ENCODE data around the gene BABAM2. TPM values are rescaled to one million over a fixed set of nuclear protein-coding genes. Genes with fewer than 3 reads are reported as not detected.
A peak's percentile ranks its signal among the peaks of the same experiment; 100 is the strongest.
"Not testable (repeated sequence)": the region's sequence is repeated elsewhere in the genome, so short reads cannot be mapped to it uniquely, and the experiment has no call there.

The BABAM2 gene
- total RNA-seq, 4 donors from 2014 or later, result 35.5 to 44.9 (median 39.9) TPM

DNA sequence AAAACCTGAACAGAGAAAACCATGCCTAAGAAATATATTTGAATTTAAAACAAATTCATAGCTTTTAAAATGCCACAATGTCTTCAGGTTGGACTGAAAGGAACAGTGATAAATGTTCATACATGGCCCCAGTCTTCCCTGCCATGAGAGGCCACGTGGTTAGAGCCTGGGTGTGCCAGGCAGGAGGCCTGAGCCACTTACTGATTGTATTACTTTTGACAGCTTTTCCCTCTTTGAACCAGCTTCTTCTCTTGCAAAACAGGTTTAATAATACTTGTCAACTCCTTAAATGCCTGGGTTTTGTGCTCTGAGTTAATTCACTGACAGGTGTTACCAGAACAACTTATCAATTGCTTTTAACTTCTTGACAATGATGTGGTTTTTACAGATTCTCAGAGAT, 27.4 kb upstream of the BABAM2 start:
- Histone ChIP-seq H3K4me1 (peaks cover 0 to 17% (median 13%) of the 10 kb centered on the region in 4 donors), H3K27ac (replicated peaks in 1 of 4) (peak overlapping the region in 1 of 4 donors; percentile 29), H3K36me3 (no peaks in the 10 kb centered on the region), H3K27me3 (no peaks in the 10 kb centered on the region), H3K4me3 (no peak overlapping the region), H3K9me3 (no peaks in the 10 kb centered on the region)
- TF ChIP-seq EP300 (IDR thresholded peaks at IDR 0.05) (no peak), POLR2AphosphoS5 (IDR thresholded peaks at IDR 0.05) (no peak), POLR2A (IDR thresholded peaks at IDR 0.05; ENCODE audit: low read depth) (no peak)
- TF ChIP-seq, protein P1, sequence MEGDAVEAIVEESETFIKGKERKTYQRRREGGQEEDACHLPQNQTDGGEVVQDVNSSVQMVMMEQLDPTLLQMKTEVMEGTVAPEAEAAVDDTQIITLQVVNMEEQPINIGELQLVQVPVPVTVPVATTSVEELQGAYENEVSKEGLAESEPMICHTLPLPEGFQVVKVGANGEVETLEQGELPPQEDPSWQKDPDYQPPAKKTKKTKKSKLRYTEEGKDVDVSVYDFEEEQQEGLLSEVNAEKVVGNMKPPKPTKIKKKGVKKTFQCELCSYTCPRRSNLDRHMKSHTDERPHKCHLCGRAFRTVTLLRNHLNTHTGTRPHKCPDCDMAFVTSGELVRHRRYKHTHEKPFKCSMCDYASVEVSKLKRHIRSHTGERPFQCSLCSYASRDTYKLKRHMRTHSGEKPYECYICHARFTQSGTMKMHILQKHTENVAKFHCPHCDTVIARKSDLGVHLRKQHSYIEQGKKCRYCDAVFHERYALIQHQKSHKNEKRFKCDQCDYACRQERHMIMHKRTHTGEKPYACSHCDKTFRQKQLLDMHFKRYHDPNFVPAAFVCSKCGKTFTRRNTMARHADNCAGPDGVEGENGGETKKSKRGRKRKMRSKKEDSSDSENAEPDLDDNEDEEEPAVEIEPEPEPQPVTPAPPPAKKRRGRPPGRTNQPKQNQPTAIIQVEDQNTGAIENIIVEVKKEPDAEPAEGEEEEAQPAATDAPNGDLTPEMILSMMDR (IDR thresholded peaks at IDR 0.05), result no peak
- intact Hi-C loops (cut with DNase I), result no loop called here
- 71% methylated on average over 1 of the region's 1 CpG for WGBS
- no peak for DNase-seq (ENCODE audit: extremely low spot score)

DNA sequence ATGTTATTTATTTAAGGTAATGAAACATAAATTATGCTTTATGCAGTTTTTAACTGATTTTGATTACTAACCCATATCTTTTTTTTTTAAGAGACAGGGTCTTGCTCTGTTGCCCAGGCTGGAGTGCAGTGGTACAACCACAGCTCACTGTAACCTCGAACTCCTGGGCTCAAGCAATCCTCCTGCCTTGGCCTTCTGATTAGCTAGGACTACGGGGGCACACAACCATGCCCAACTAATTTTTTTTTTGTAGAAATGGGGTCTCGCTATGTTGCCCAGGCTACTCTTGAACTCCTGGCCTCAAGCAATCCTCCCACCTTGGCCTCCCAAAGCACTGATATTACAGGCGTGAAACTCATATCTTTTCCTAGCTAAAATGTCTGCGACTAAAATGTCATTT, 26.6 kb upstream of the BABAM2 start:
- not testable (repeated sequence) for H3K27me3 ChIP-seq; DNase-seq (ENCODE audit: extremely low spot score)
- WGBS, result 80% methylated on average over 5 of the region's 5 CpGs

DNA sequence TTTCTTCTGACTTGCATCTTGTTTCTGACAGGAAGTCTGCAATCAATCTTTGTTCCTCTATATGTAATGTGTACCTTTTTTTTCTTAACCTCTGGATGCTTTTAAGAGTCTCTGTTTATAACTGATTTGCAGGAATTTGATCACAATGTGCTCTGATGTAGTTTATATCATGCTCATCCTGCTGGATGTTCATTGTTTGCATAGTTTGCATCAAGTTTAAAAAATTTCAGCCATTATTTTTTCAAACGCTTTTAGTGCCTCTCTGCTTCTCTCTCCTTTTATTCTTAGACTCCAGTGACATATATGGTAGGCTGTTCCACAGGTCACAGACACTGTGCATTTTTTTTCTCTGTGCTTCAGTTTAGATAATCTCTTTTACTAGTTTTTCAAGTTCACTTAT, 24.3 kb upstream of the BABAM2 start:
- H3K27ac ChIP-seq (replicated peaks in 1 of 4), result peak overlapping the region in 1 of 4 donors; percentile 1
- H3K4me1 ChIP-seq, result peaks cover 0 to 13% (median 9%) of the 10 kb centered on the region in 4 donors
- H3K27me3 ChIP-seq, result no peaks in the 10 kb centered on the region
- no peak for DNase-seq (ENCODE audit: extremely low spot score)
- TF ChIP-seq EP300 (IDR thresholded peaks at IDR 0.05), result no peak
- no peak for TF ChIP-seq POLR2A (IDR thresholded peaks at IDR 0.05; ENCODE audit: low read depth)
- no peak for TF ChIP-seq POLR2AphosphoS5 (IDR thresholded peaks at IDR 0.05)
- TF ChIP-seq, protein P1 (IDR thresholded peaks at IDR 0.05), result no peak
- H3K4me3 ChIP-seq, result no peak overlapping the region
- intact Hi-C loops (cut with DNase I), result no loop called here
- no peaks in the 10 kb centered on the region for H3K9me3 ChIP-seq
- H3K36me3 ChIP-seq, result no peaks in the 10 kb centered on the region
- WGBS, result 50% methylated on average over 1 of the region's 1 CpG

More for the DNA sequence above, 26.6 kb upstream of the BABAM2 start:
- H3K36me3 ChIP-seq; H3K9me3 ChIP-seq; H3K27ac ChIP-seq (replicated peaks in 1 of 4); intact Hi-C loops (cut with DNase I); H3K4me3 ChIP-seq: not testable (repeated sequence)
- H3K4me1 ChIP-seq, result peaks cover 0 to 17% (median 13%) of the 10 kb centered on the region in 4 donors

DNA sequence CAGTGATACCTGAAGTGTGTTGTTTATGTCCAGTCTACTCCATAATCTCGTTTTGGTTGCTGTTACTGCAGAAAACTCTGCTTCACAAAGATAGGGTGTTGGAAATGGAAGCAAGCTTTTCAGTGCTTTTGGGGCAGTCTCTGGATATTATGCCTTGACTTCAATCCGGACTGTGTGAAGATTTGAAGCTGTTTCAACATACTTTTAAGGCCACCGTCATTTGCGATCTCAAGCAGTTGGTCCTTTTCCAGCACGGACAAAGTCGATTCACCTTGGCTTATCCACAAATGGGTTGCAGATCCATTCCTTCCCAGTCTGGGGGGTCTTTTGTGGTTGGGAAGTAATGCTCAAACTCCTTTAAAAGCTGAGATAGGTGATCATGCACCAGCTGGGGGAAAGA, 20.8 kb upstream of the BABAM2 start:
- H3K4me3 ChIP-seq, result no peak overlapping the region
- H3K9me3 ChIP-seq, result no peaks in the 10 kb centered on the region
- no peaks in the 10 kb centered on the region for H3K36me3 ChIP-seq
- intact Hi-C loops (cut with DNase I), result no loop called here
- H3K27me3 ChIP-seq, result no peaks in the 10 kb centered on the region
- TF ChIP-seq POLR2AphosphoS5 (IDR thresholded peaks at IDR 0.05) (no peak), POLR2A (IDR thresholded peaks at IDR 0.05; ENCODE audit: low read depth) (no peak), EP300 (IDR thresholded peaks at IDR 0.05) (no peak)
- TF ChIP-seq, protein P1 (IDR thresholded peaks at IDR 0.05), result no peak
- no peak overlapping the region for H3K27ac ChIP-seq (replicated peaks in 1 of 4)
- 91% methylated on average over 6 of the region's 6 CpGs for WGBS
- DNase-seq (ENCODE audit: extremely low spot score), result no peak
- peaks cover 0 to 13% (median 9%) of the 10 kb centered on the region in 4 donors for H3K4me1 ChIP-seq

DNA sequence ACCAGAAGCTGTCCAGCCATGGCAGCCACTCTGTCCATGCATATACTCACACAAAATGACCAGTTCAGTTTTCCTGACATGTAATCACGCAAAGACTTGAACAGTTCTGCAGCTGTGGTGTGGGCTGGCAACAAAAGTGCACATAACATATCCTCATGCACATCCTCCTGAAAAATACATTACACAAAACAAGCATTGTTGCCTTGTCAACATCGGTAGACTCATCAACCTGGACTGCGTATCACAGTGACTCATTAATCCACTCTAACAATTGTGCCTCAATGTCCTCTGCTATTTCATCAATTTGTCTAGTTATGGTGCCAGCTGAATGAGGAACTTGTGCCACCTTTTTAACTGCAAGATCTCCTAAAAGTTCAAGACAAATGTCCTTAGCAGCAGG, 19.8 kb upstream of the BABAM2 start:
- H3K27me3 ChIP-seq, result no peaks in the 10 kb centered on the region
- no peak overlapping the region for H3K27ac ChIP-seq (replicated peaks in 1 of 4)
- intact Hi-C loops (cut with DNase I), result no loop called here

More for the DNA sequence above, 19.8 kb upstream of the BABAM2 start:
- 97% methylated on average over 3 of the region's 3 CpGs for whole genome bisulfite sequencing
- Histone ChIP-seq H3K4me1 (peaks cover 0 to 12% (median 9%) of the 10 kb centered on the region in 4 donors), H3K9me3 (peaks cover 0 to 1% (median 0%) of the 10 kb centered on the region in 4 donors), H3K4me3 (no peak overlapping the region), H3K36me3 (no peaks in the 10 kb centered on the region)
- no peak for DNase-seq (ENCODE audit: extremely low spot score)
- TF ChIP-seq, protein P1 (IDR thresholded peaks at IDR 0.05), result no peak
- TF ChIP-seq POLR2AphosphoS5 (IDR thresholded peaks at IDR 0.05) (no peak), EP300 (IDR thresholded peaks at IDR 0.05) (no peak), POLR2A (IDR thresholded peaks at IDR 0.05; ENCODE audit: low read depth) (no peak)

Measured in esophagus muscularis mucosa (tissue), 4 donors.